ENCODE measurements around the gene LRRC1.

- TF ChIP-seq ZBTB1 (tag by site-specific recombination; IDR thresholded peaks at IDR 0.05), result no peak
- TF ChIP-seq CTCF (tag by site-specific recombination; IDR thresholded peaks at IDR 0.05), result no peak
- TF ChIP-seq ZNF133 (tag by site-specific recombination; IDR thresholded peaks at IDR 0.05), result no peak
- TF ChIP-seq ZBTB10 (tag by site-specific recombination; IDR thresholded peaks at IDR 0.05), result no peak
Measured at GRCh38 chr6:53845280-53846195, 50.7 kb downstream of the LRRC1 start.

Data from HEK293 (cell line).